HK-2 (cell line): ENCODE measurements around the gene TLR10.
A peak's percentile ranks its signal among the peaks of the same experiment; 100 is the strongest.

ENCODE experiments used
- DNase-seq: peaks from one replicate; pipeline ENCODE4 v3.0.0-alpha.2; 2018; ENCODE audit not compliant: unreplicated experiment

The TLR10 gene

DNA sequence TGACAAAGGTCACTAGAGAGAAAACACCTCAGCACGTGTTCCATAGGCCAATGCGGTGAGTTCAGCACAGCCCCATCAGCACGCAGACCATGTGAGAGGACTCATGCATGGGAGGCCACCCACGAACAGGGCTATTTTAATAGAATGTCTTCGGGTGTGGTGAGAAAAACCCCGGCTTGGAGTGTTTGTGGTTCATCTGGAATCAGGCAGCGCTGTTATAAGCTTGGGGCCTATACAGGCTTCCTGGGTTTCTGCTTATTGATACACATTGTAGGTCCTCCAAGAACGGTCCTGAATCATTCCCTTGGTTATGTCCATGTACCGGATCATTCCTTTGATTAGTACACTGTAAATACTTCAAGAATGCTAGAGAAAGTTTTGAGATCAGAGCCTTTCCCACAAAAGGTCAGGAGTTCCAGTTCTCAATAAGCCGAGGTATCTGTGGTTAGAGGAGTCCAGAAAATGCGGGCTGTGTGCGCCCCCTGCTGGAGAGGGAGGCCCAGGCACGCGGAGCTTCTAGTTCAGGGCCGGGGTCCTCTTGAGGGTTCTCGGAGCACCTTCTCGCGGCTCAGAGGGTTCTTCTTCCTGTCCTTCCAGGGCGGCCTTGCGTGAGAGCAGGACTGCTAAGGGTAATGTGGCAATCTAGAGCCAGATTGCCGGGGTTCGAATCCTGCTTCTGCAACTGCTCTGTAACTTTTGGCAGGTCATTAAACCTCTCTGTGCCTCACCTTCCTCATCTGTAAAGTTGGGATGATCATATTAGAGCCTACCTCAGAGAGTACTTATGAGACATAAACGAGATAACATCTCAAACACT, 51.8 kb downstream of the TLR10 start:
- peak; percentile 88 for DNase-seq

GRCh38 chr4:38730493-38730829, 52.3 kb downstream of the TLR10 start:
- no peak for DNase-seq

DNA sequence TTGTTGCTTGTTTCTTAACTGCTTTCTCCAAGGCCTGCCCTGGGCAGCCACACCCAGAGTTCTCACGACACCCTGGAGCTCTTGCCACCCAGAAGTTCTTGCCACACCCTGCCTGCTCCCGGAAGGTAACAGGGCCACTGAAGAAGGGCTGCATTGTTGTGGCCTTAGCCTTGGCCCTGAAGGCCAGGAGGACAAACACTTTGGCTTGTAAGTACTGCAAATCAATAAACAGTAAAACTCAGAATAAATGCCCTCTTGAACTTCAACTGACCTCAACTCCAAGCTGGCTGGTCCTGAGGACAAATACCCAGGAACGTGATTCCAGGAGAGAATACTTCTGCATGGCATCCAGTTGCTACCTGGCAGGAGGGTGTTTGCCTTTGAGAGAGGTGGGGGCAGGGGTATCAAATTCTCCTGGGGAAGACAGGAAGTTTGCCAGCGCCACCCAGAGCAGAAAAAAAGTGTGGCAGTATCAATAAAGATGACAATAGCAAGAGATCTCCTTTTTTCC, 54.1 kb downstream of the TLR10 start:
- DNase-seq = no peak

DNA sequence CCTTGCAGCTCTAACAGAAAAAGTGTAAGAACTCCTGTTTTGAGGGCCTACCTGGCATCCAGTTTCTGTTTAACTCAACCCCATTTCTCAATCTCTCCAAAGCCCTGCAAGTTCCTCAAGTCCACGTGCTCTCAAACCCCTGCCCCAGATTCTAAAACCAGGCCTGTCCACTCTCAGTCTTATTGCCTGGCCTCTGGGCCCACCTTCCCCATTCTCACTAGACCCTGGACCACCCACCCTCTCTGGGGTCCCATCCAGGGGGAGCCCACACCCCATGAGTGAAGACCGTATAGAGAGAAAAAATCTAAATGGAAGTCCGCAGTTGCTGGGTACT, 58.3 kb downstream of the TLR10 start:
- no peak for DNase-seq

DNA sequence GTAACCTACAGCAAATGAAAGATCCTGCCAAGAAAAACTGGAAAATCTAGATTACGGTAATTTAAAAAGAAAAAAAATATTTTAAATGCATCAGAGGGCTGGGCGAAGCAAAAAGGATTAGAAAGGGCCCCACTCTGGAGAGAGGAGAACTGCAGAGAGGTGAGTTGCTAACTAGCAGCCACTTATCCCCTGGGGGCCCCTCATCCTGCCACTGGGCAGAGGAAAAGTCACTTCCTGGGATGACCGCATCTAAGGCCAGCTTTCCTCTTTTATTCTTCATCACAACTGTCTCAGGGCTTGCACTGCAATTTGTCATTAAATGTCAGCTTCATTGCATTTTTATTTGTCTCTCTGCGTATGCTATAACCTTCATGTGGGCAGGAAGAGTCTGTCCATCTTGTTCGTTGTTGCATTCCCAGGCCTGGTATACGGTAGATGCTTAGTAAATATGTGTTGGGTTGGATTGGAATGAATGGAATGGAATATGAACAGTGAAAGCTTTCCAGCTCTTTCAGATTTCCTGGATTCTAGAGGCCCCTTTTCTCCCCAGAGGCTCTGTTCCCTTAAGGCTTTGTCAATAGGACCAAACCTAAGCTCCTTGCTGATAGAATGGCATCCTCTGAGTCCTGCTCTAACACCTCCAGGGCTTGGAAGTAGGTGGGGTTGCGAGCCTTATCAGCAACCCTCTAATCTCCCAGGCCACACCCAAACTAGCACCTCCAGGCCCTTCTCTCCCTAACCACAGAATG, 58.9 kb downstream of the TLR10 start:
- no peak for DNase-seq

GRCh38 chr4:38723114-38723513, 59.7 kb downstream of the TLR10 start:
- no peak for DNase-seq
